H9 (cell line): ENCODE measurements around the gene PLXNB3. TPM values are rescaled to one million over a fixed set of nuclear protein-coding genes. Genes with fewer than 3 reads are reported as not detected.

Source experiments
- DNase-seq: peaks from one replicate; pipeline ENCODE4 v3.0.0-alpha.2; 2017
- H2AFZ ChIP-seq: one replicate; pipeline ENCODE4 v1.6.1; 2013; ENCODE audit warnings: mild to moderate bottlenecking, low read length, control low read depth, moderate library complexity
- H2AK5ac ChIP-seq: 2 replicates; pipeline ENCODE4 v1.6.1; 2013; ENCODE audit warnings: low read length, control low read depth, mixed read lengths; ENCODE audit not compliant: insufficient read length
- H2BK120ac ChIP-seq: one replicate; pipeline ENCODE4 v1.6.1; 2013; ENCODE audit warnings: low read depth, mild to moderate bottlenecking, low read length, control low read depth, inconsistent platforms; ENCODE audit not compliant: poor library complexity, severe bottlenecking
- H2BK12ac ChIP-seq: 2 replicates; pipeline ENCODE4 v1.6.1; 2013; ENCODE audit warnings: low read length, control low read depth, mixed read lengths, low read depth; ENCODE audit not compliant: insufficient read length
- H2BK15ac ChIP-seq: 2 replicates; pipeline ENCODE4 v1.6.1; 2013; ENCODE audit warnings: low read depth, low read length, control low read depth
- H2BK20ac ChIP-seq: one replicate; pipeline ENCODE4 v1.6.1; 2013; ENCODE audit warnings: low read depth, mild to moderate bottlenecking, low read length, control low read depth, inconsistent platforms; ENCODE audit not compliant: poor library complexity, severe bottlenecking
- H2BK5ac ChIP-seq: 2 replicates; pipeline ENCODE4 v1.6.1; 2013; ENCODE audit warnings: low read length, control low read depth, mixed read lengths; ENCODE audit not compliant: insufficient read length
- H3K14ac ChIP-seq: 2 replicates; pipeline ENCODE4 v1.6.1; 2013; ENCODE audit warnings: low read length, control low read depth; ENCODE audit not compliant: insufficient read depth
- H3K18ac ChIP-seq: 2 replicates; pipeline ENCODE4 v1.6.1; 2013; ENCODE audit warnings: low read depth, mild to moderate bottlenecking, mixed read lengths, low read length, control low read depth; ENCODE audit not compliant: insufficient read length
- H3K23ac ChIP-seq: 2 replicates; pipeline ENCODE4 v1.6.1; 2013; ENCODE audit warnings: low read length, control low read depth, mixed read lengths, low read depth; ENCODE audit not compliant: insufficient read length
- H3K23me2 ChIP-seq: 2 replicates; pipeline ENCODE4 v1.6.1; 2013; ENCODE audit warnings: low read depth, mild to moderate bottlenecking, mixed read lengths, low read length, control low read depth; ENCODE audit not compliant: insufficient read length, poor library complexity, severe bottlenecking
- H3K27ac ChIP-seq: 2 replicates; pipeline ENCODE4 v1.5.1; 2013; ENCODE audit warnings: low read length, control low read depth, mixed read lengths, low read depth; ENCODE audit not compliant: insufficient read length
- H3K27me3 ChIP-seq: 2 replicates; pipeline ENCODE4 v1.6.1; 2013; ENCODE audit warnings: low read length, control low read depth, inconsistent platforms; ENCODE audit not compliant: insufficient read depth
- H3K4ac ChIP-seq: 2 replicates; pipeline ENCODE4 v1.6.1; 2013; ENCODE audit warnings: low read depth, mild to moderate bottlenecking, control low read depth, inconsistent platforms, low read length, moderate library complexity
- H3K4me1 ChIP-seq: 2 replicates; pipeline ENCODE4 v1.6.1; 2013; ENCODE audit warnings: low read length, control low read depth, inconsistent platforms; ENCODE audit not compliant: insufficient read depth
- H3K4me2 ChIP-seq: 2 replicates; pipeline ENCODE4 v1.6.1; 2013; ENCODE audit warnings: low read length, control low read depth, mixed read lengths; ENCODE audit not compliant: insufficient read length, insufficient read depth
- H3K56ac ChIP-seq: 2 replicates; pipeline ENCODE4 v1.6.1; 2013; ENCODE audit warnings: low read depth, mild to moderate bottlenecking, mixed read lengths, low read length, control low read depth; ENCODE audit not compliant: insufficient read length
- H3K79me1 ChIP-seq: 2 replicates; pipeline ENCODE4 v1.6.1; 2013; ENCODE audit warnings: low read depth, mild to moderate bottlenecking, moderate library complexity, low read length, control low read depth, inconsistent platforms; ENCODE audit not compliant: insufficient read depth, poor library complexity, severe bottlenecking
- H3K79me2 ChIP-seq: 2 replicates; pipeline ENCODE4 v1.6.1; 2013; ENCODE audit warnings: low read length, control low read depth, inconsistent platforms; ENCODE audit not compliant: insufficient read depth
- H3K9ac ChIP-seq: 2 replicates; pipeline ENCODE4 v1.6.1; 2013; ENCODE audit warnings: low read length, control low read depth, mixed read lengths; ENCODE audit not compliant: insufficient read length; ENCODE audit errors: extremely low read depth
- H3K9me3 ChIP-seq: one replicate; pipeline ENCODE4 v1.6.1; 2013; ENCODE audit warnings: low read depth, low read length, inconsistent platforms; ENCODE audit not compliant: control insufficient read depth
- H3T11ph ChIP-seq: one replicate; pipeline ENCODE4 v1.6.1; 2013; ENCODE audit warnings: mild to moderate bottlenecking, low read length, control low read depth, inconsistent platforms
- H4K20me1 ChIP-seq: one replicate; pipeline ENCODE4 v1.6.1; 2013; ENCODE audit not compliant: control insufficient read depth, insufficient read length, insufficient read depth
- H4K5ac ChIP-seq: 2 replicates; pipeline ENCODE4 v1.6.1; 2013; ENCODE audit warnings: low read depth, mild to moderate bottlenecking, mixed read lengths, low read length, control low read depth; ENCODE audit not compliant: insufficient read length
- H4K8ac ChIP-seq: replicated peaks from 2 replicates; pipeline ENCODE4 v1.6.1; 2013; ENCODE audit warnings: low read length, control low read depth, mixed read lengths, low read depth; ENCODE audit not compliant: insufficient read length
- H4K91ac ChIP-seq: 2 replicates; pipeline ENCODE4 v1.6.1; 2013; ENCODE audit warnings: low read depth, mild to moderate bottlenecking, moderate library complexity, mixed read lengths, low read length, control low read depth; ENCODE audit not compliant: insufficient read length
- H3K27ac Mint-ChIP-seq, 3 experiments: 2 replicates in 2 of 3; 3 replicates in 1 of 3; pipeline ENCODE4 v1.8.0; 2020 to 2021; ENCODE audit warnings: mixed read lengths in 3 of 3, mild to moderate bottlenecking in 1 of 3, moderate library complexity in 1 of 3
- H3K27me3 Mint-ChIP-seq: 2 replicates; pipeline ENCODE4 v1.8.0; 2021; ENCODE audit warnings: low read depth, mild to moderate bottlenecking, moderate library complexity, mixed read lengths
- H3K36me3 Mint-ChIP-seq, 3 experiments: 2 replicates in 2 of 3; 3 replicates in 1 of 3; pipeline ENCODE4 v1.8.0; 2020 to 2021; ENCODE audit warnings: low read depth in 3 of 3, mixed read lengths in 3 of 3; ENCODE audit not compliant: insufficient read depth in 1 of 3
- H3K4me1 Mint-ChIP-seq, 2 experiments: 2 replicates each; pipeline ENCODE4 v1.8.0; 2020; ENCODE audit warnings: mixed read lengths in 2 of 2
- H3K4me3 Mint-ChIP-seq, 2 experiments: 2 replicates in 1 of 2; 3 replicates in 1 of 2; pipeline ENCODE4 v1.8.0; 2020 to 2021; ENCODE audit warnings: mild to moderate bottlenecking in 2 of 2, mixed read lengths in 2 of 2, moderate library complexity in 1 of 2
- H3K9me3 Mint-ChIP-seq, 2 experiments: 2 replicates in 1 of 2; 3 replicates in 1 of 2; pipeline ENCODE4 v1.8.0; 2020; ENCODE audit warnings: mild to moderate bottlenecking in 2 of 2, mixed read lengths in 2 of 2, moderate library complexity in 1 of 2
- WGBS: extraction: QIAGEN DNeasy Blood & Tissue Kit; methylation state at CpG from one replicate; pipeline ENCODE4 v1.1.7; 2013; ENCODE audit warnings: missing lambda C conversion rate, low lambda C conversion rate, mixed read lengths; ENCODE audit not compliant: insufficient read length; ENCODE audit errors: extremely low coverage; 5-methylcytosine and 5-hydroxymethylcytosine counted together
- total RNA-seq: library from RNA; stranded (reverse); gene quantifications from 2 replicates; pipeline ENCODE4 v1.2.1, GENCODE V29; 2021
- TF ChIP-seq, protein P1 (sequence below): fragments of 200-600 bp; sonication (generic); conservative IDR thresholded peaks from 3 replicates; pipeline ENCODE4 v1.8.0; 2021; ENCODE audit warnings: antibody characterized with exemption, mild to moderate bottlenecking

The PLXNB3 gene
- total RNA-seq, 1 experiment from 2014 or later, result 1.9 TPM

- Mint-ChIP-seq H3K4me3 (no peak overlapping the region), H3K9me3 (peaks cover 54 to 67% of the 10 kb centered on the region in 2 experiments), H3K36me3 (peaks cover 11 to 32% (median 19%) of the 10 kb centered on the region in 3 experiments; a peak in 6 of 7 replicates), H3K27ac (no peak overlapping the region), H3K27me3 (peaks cover 7% of the 10 kb centered on the region), H3K4me1 (no peaks in the 10 kb centered on the region)
- Histone ChIP-seq H3K79me1 (no peaks in the 10 kb centered on the region), H3K56ac (no peak overlapping the region), H3K4ac (no peak overlapping the region), H3K14ac (no peak overlapping the region), H3K4me1 (no peaks in the 10 kb centered on the region), H2BK12ac (no peak overlapping the region), H2BK120ac (no peak overlapping the region), H2AFZ (no peak overlapping the region), H3K27ac (no peak overlapping the region), H3K18ac (no peak overlapping the region), H3K9me3 (peaks cover 10% of the 10 kb centered on the region), H2BK5ac (no peak overlapping the region), H3K23ac (no peak overlapping the region), H3K9ac (no peak overlapping the region), H2AK5ac (no peak overlapping the region), H3K27me3 (no peaks in the 10 kb centered on the region), H2BK20ac (no peak overlapping the region), H4K20me1 (no peaks in the 10 kb centered on the region), H4K91ac (no peak overlapping the region), H2BK15ac (no peak overlapping the region), H4K8ac (no peak overlapping the region), H3K23me2 (no peaks in the 10 kb centered on the region), H4K5ac (no peak overlapping the region), H3T11ph (no peak overlapping the region), H3K79me2 (peaks cover 5% of the 10 kb centered on the region; the same call in 1 of the 2 replicates), H3K4me2 (no peak overlapping the region)
- no CpG with 5 or more reads among the region's 34 CpGs for WGBS
- DNase-seq, result no peak
- TF ChIP-seq, protein P1, sequence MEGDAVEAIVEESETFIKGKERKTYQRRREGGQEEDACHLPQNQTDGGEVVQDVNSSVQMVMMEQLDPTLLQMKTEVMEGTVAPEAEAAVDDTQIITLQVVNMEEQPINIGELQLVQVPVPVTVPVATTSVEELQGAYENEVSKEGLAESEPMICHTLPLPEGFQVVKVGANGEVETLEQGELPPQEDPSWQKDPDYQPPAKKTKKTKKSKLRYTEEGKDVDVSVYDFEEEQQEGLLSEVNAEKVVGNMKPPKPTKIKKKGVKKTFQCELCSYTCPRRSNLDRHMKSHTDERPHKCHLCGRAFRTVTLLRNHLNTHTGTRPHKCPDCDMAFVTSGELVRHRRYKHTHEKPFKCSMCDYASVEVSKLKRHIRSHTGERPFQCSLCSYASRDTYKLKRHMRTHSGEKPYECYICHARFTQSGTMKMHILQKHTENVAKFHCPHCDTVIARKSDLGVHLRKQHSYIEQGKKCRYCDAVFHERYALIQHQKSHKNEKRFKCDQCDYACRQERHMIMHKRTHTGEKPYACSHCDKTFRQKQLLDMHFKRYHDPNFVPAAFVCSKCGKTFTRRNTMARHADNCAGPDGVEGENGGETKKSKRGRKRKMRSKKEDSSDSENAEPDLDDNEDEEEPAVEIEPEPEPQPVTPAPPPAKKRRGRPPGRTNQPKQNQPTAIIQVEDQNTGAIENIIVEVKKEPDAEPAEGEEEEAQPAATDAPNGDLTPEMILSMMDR, result no peak
Measured at GRCh38 chrX:153804100-153804595, 40.1 kb downstream of the PLXNB3 start.
